A673 (cell line): Measurements from ENCODE around the gene GRID2.

Experiments used
- EZH2 ChIP-seq: fragments of 200-600 bp; sonication (generic); IDR thresholded peaks from 2 replicates; pipeline ENCODE4 v1.6.1; 2017; ENCODE audit warnings: borderline replicate concordance, low read depth, mild to moderate bottlenecking, mixed read lengths, antibody characterized with exemption, low read length; ENCODE audit not compliant: poor library complexity, severe bottlenecking
- TF ChIP-seq, protein P1 (sequence below): fragments of 300-800, 200-600 bp; sonication (generic); conservative IDR thresholded peaks from 2 replicates; pipeline ENCODE4 v1.5.1; 2017; ENCODE audit warnings: low read depth, mild to moderate bottlenecking, antibody characterized with exemption, low read length, moderate library complexity, mixed read lengths

DNA sequence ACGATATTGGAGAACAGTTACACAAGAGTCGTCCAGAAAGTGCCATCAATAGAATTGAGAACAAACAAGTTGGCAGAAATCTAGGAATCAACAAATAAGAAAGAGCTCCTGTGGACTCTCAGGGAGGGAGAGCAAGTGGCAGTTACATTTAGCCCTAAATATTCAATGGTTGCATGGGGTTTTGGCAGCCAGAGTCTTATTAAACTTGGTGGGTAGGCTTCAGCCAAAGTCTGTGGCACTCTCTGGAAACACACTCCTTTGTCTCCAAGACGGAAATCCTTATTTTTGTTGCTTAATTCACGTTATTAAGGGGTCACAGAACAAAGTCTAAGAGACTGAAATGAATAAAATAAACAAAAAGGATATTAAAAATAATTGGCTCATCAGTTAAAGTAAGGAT is 782.6 kb downstream of the GRID2 start:
- TF ChIP-seq, protein P1, sequence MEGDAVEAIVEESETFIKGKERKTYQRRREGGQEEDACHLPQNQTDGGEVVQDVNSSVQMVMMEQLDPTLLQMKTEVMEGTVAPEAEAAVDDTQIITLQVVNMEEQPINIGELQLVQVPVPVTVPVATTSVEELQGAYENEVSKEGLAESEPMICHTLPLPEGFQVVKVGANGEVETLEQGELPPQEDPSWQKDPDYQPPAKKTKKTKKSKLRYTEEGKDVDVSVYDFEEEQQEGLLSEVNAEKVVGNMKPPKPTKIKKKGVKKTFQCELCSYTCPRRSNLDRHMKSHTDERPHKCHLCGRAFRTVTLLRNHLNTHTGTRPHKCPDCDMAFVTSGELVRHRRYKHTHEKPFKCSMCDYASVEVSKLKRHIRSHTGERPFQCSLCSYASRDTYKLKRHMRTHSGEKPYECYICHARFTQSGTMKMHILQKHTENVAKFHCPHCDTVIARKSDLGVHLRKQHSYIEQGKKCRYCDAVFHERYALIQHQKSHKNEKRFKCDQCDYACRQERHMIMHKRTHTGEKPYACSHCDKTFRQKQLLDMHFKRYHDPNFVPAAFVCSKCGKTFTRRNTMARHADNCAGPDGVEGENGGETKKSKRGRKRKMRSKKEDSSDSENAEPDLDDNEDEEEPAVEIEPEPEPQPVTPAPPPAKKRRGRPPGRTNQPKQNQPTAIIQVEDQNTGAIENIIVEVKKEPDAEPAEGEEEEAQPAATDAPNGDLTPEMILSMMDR = no peak
- TF ChIP-seq EZH2 = no peak
